ENCODE data around the gene UNC119. TPM values are rescaled to one million over a fixed set of nuclear protein-coding genes. Genes with fewer than 3 reads are reported as not detected.

UNC119 gene
- total and polyA plus RNA-seq, 4 donors = 14.0 to 20.0 (median 16.1) TPM

GRCh38 chr17:28506763-28507487, 45.5 kb downstream of the UNC119 start:
- H3K27ac ChIP-seq (ENCODE audit: low read depth in 1 of 2, low read length in 2 of 2) = no peak overlapping the region
- no peaks in the 10 kb centered on the region for H3K27me3 ChIP-seq (ENCODE audit: control insufficient read depth in 4 of 4, insufficient read depth in 4 of 4, low read length in 3 of 4)
- no peak for DNase-seq (ENCODE audit: low spot score)
- no peak overlapping the region for H3K9ac ChIP-seq (ENCODE audit: low read depth in 1 of 2, low read length in 2 of 2)
- no peak overlapping the region for H3K4me3 ChIP-seq (ENCODE audit: low read depth in 1 of 3, low read length in 3 of 3)
- no peaks in the 10 kb centered on the region for H3K4me1 ChIP-seq (ENCODE audit: control insufficient read depth in 4 of 4, insufficient read depth in 4 of 4, low read length in 3 of 4)
- no peak for TF ChIP-seq HNF4A (conservative IDR thresholded peaks at IDR 0.05)
- no peak for TF ChIP-seq FOXA1 (IDR thresholded peaks at IDR 0.05)
- TF ChIP-seq FOXA2 (IDR thresholded peaks at IDR 0.05) = no peak
- TF ChIP-seq EGR1 (IDR thresholded peaks at IDR 0.05; ENCODE audit: low read depth in 2 of 2) = no peak
- no peak for TF ChIP-seq ZBTB33 (IDR thresholded peaks at IDR 0.05)
- TF ChIP-seq CTCF (IDR thresholded peaks at IDR 0.05; ENCODE audit: low read depth, low read length, missing input control) = no peak
- TF ChIP-seq NR2F2 (IDR thresholded peaks at IDR 0.05) = no peak
- H3K9me3 ChIP-seq (ENCODE audit: control insufficient read depth in 4 of 4, low read length in 3 of 4) = no peaks in the 10 kb centered on the region
- 84% methylated on average over 14 of the region's 14 CpGs for WGBS
- no peaks in the 10 kb centered on the region for H3K36me3 ChIP-seq (ENCODE audit: control insufficient read depth in 4 of 4, insufficient read depth in 3 of 4, low read depth in 1 of 4, low read length in 3 of 4)

GRCh38 chr17:28505986-28506665, 46.3 kb downstream of the UNC119 start, which contains the start of gene FOXN1:
Gene FOXN1 (plus strand): TSS chr17:28506348. CDS start chr17:28523970, 17,622 bp downstream.
- Histone ChIP-seq H3K27me3 (ENCODE audit: control insufficient read depth in 4 of 4, insufficient read depth in 4 of 4, low read length in 3 of 4) (no peaks in the 10 kb centered on the region), H3K36me3 (ENCODE audit: control insufficient read depth in 4 of 4, insufficient read depth in 3 of 4, low read depth in 1 of 4, low read length in 3 of 4) (no peaks in the 10 kb centered on the region), H3K9me3 (ENCODE audit: control insufficient read depth in 4 of 4, low read length in 3 of 4) (no peaks in the 10 kb centered on the region), H3K9ac (ENCODE audit: low read depth in 1 of 2, low read length in 2 of 2) (no peak within 1 kb of the TSS), H3K4me3 (ENCODE audit: low read depth in 1 of 3, low read length in 3 of 3) (no peak within 1 kb of the TSS), H3K4me1 (ENCODE audit: control insufficient read depth in 4 of 4, insufficient read depth in 4 of 4, low read length in 3 of 4) (no peaks in the 10 kb centered on the region), H3K27ac (ENCODE audit: low read depth in 1 of 2, low read length in 2 of 2) (no peak within 1 kb of the TSS)
- no peak for DNase-seq (ENCODE audit: low spot score)
- TF ChIP-seq MAX (IDR thresholded peaks at IDR 0.05) (no peak), EGR1 (IDR thresholded peaks at IDR 0.05; ENCODE audit: low read depth in 2 of 2) (no peak)
- WGBS = 90% methylated on average over 28 of the region's 28 CpGs

- H3K9me3 ChIP-seq (ENCODE audit: control insufficient read depth in 4 of 4, low read length in 3 of 4) = no peaks in the 10 kb centered on the region
- no peaks in the 10 kb centered on the region for H3K27me3 ChIP-seq (ENCODE audit: control insufficient read depth in 4 of 4, insufficient read depth in 4 of 4, low read length in 3 of 4)
- no peak overlapping the region for H3K4me3 ChIP-seq (ENCODE audit: low read depth in 1 of 3, low read length in 3 of 3)
- H3K4me1 ChIP-seq (ENCODE audit: control insufficient read depth in 4 of 4, insufficient read depth in 4 of 4, low read length in 3 of 4) = no peaks in the 10 kb centered on the region
- no peaks in the 10 kb centered on the region for H3K36me3 ChIP-seq (ENCODE audit: control insufficient read depth in 4 of 4, insufficient read depth in 3 of 4, low read depth in 1 of 4, low read length in 3 of 4)
- DNase-seq (ENCODE audit: low spot score) = no peak
- no peak overlapping the region for H3K27ac ChIP-seq (ENCODE audit: low read depth in 1 of 2, low read length in 2 of 2)
- H3K9ac ChIP-seq (ENCODE audit: low read depth in 1 of 2, low read length in 2 of 2) = no peak overlapping the region
- WGBS = 83% methylated on average over 3 of the region's 3 CpGs
- TF ChIP-seq YY1 (IDR thresholded peaks at IDR 0.05) = no peak
- no peak for TF ChIP-seq HNF4G (IDR thresholded peaks at IDR 0.05)
- TF ChIP-seq REST (IDR thresholded peaks at IDR 0.05) = no peak
- TF ChIP-seq TAF1 (conservative IDR thresholded peaks at IDR 0.05) = no peak
- TF ChIP-seq RAD21 (IDR thresholded peaks at IDR 0.05) = no peak
- no peak for TF ChIP-seq GABPA (IDR thresholded peaks at IDR 0.05 in 1 of 2, conservative IDR thresholded peaks at IDR 0.05 in 1 of 2)
- no peak for TF ChIP-seq ZBTB33 (IDR thresholded peaks at IDR 0.05)
- TF ChIP-seq FOXA2 (IDR thresholded peaks at IDR 0.05) = no peak
- TF ChIP-seq NR2F2 (IDR thresholded peaks at IDR 0.05) = no peak
- TF ChIP-seq EGR1 (IDR thresholded peaks at IDR 0.05; ENCODE audit: low read depth in 2 of 2) = no peak
- no peak for TF ChIP-seq HNF4A (conservative IDR thresholded peaks at IDR 0.05)
These were observed 49.0 kb downstream of the UNC119 start for GRCh38 chr17:28503420-28503819.
